B cell (primary cell): Measurements from ENCODE around the gene TIMM21. TPM values are rescaled to one million over a fixed set of nuclear protein-coding genes. Genes with fewer than 3 reads are reported as not detected.
A peak's percentile ranks its signal among the peaks of the same experiment; 100 is the strongest.

Experiments
- ATAC-seq: fragments of 200-7000 bp; cut with Tn5 transposase; one replicate; pipeline ENCODE4 v1.10.0; 2021; ENCODE audit warnings: low read depth, mild to moderate bottlenecking, moderate number of reproducible peaks, moderate library complexity
- CTCF ChIA-PET: fragments of 350-600 bp; sonication (Branson Sonifier 250); formaldehyde crosslinking; loops from one replicate; lab custom pipeline; 2021; ENCODE audit warnings: antibody characterized with exemption, inconsistent platforms; lab: Charles Lee
- POLR2A ChIA-PET: fragments of 350-600 bp; sonication (Branson Sonifier 250); formaldehyde crosslinking; loops from one replicate; lab custom pipeline; 2021; ENCODE audit warnings: antibody characterized with exemption; lab: Charles Lee
- DNase-seq: peaks from one replicate; pipeline ENCODE4 v3.0.0; 2013
- H2AFZ ChIP-seq: 2 replicates; pipeline ENCODE4 v1.6.1; 2012; ENCODE audit warnings: mild to moderate bottlenecking, low read depth, low read length; ENCODE audit not compliant: insufficient read depth, poor library complexity, severe bottlenecking
- H3K27ac ChIP-seq, 2 donors: 1 replicate in 1 of 2; 2 replicates in 1 of 2; pipeline ENCODE4 v1.5.1; 2012 to 2013; ENCODE audit warnings: low read length in 2 of 2, mild to moderate bottlenecking in 2 of 2, moderate library complexity in 1 of 2
- H3K27me3 ChIP-seq, 4 experiments: fragments of 200-600 bp in 1 of 4; sonication (generic) in 1 of 4; replicated peaks in 1 of 4; 1 replicate in 2 of 4; 2 replicates in 2 of 4; pipeline versions ENCODE4 v1.6.1 to v1.7.0; 2013 to 2016; ENCODE audit warnings: low read length in 3 of 4, mild to moderate bottlenecking in 2 of 4, mixed read lengths in 1 of 4, moderate library complexity in 1 of 4; ENCODE audit not compliant: insufficient read depth in 4 of 4, control insufficient read depth in 3 of 4; ENCODE audit errors: control extremely low read depth in 1 of 4
- H3K36me3 ChIP-seq, 2 experiments: replicated peaks in 1 of 2; 1 replicate in 1 of 2; 2 replicates in 1 of 2; pipeline versions ENCODE4 v1.6.1 to v1.7.1; 2013; ENCODE audit warnings: low read length in 1 of 2; ENCODE audit not compliant: insufficient read depth in 2 of 2, control insufficient read depth in 1 of 2; ENCODE audit errors: control extremely low read depth in 1 of 2, extremely low read depth in 1 of 2
- H3K4me1 ChIP-seq, 2 donors: fragments of 200-600 bp in 1 of 2; sonication (generic) in 1 of 2; 1 replicate in 1 of 2; 2 replicates in 1 of 2; pipeline versions ENCODE4 v1.5.1 to v1.6.1; 2013 to 2017; ENCODE audit warnings: low read length in 2 of 2; ENCODE audit not compliant: control insufficient read depth in 2 of 2, insufficient read depth in 2 of 2
- H3K4me2 ChIP-seq: replicated peaks from 2 replicates; pipeline ENCODE3; 2012; ENCODE audit warnings: mild to moderate bottlenecking, low read depth, low read length; ENCODE audit not compliant: poor library complexity, severe bottlenecking
- H3K4me3 ChIP-seq, 5 experiments: fragments of 200-600 bp in 1 of 5; sonication (generic) in 1 of 5; 1 replicate in 3 of 5; 2 replicates in 2 of 5; pipeline versions ENCODE4 v1.5.1 to v1.7.0; 2011 to 2016; ENCODE audit warnings: low read length in 4 of 5, mild to moderate bottlenecking in 4 of 5, low read depth in 2 of 5, control low read depth in 1 of 5, moderate library complexity in 1 of 5; ENCODE audit not compliant: insufficient read depth in 1 of 5; ENCODE audit errors: control extremely low read depth in 1 of 5, extremely low read depth in 1 of 5
- H3K79me2 ChIP-seq: fragments of 200-600 bp; sonication (generic); one replicate; pipeline ENCODE4 v1.6.0; 2016; ENCODE audit warnings: low read length; ENCODE audit not compliant: control insufficient read depth, insufficient read depth
- H3K9ac ChIP-seq: fragments of 200-600 bp; sonication (generic); 2 replicates; pipeline ENCODE4 v1.6.1; 2017; ENCODE audit warnings: mild to moderate bottlenecking, low read length, moderate library complexity
- H3K9me3 ChIP-seq, 3 donors: one replicate each; pipeline versions ENCODE4 v1.6.1 to v1.7.1; 2013; ENCODE audit warnings: low read length in 2 of 3; ENCODE audit not compliant: control insufficient read depth in 2 of 3, insufficient read depth in 1 of 3; ENCODE audit errors: control extremely low read depth in 1 of 3
- H4K20me1 ChIP-seq: 2 replicates; pipeline ENCODE4 v1.6.0; 2012; ENCODE audit warnings: mild to moderate bottlenecking, low read length; ENCODE audit not compliant: insufficient read depth, control insufficient read depth, poor library complexity, severe bottlenecking
- H3K27ac Mint-ChIP-seq: one replicate; pipeline ENCODE4 v1.8.0; 2021; ENCODE audit warnings: mixed read lengths
- H3K27me3 Mint-ChIP-seq: one replicate; pipeline ENCODE4 v1.8.0; 2021; ENCODE audit warnings: mixed read lengths
- H3K4me1 Mint-ChIP-seq: one replicate; pipeline ENCODE4 v1.8.0; 2021; ENCODE audit warnings: mixed read lengths
- H3K4me3 Mint-ChIP-seq: one replicate; pipeline ENCODE4 v1.8.0; 2021; ENCODE audit warnings: mixed read lengths
- H3K9me3 Mint-ChIP-seq: one replicate; pipeline ENCODE4 v1.8.0; 2022; ENCODE audit warnings: mixed read lengths; ENCODE audit not compliant: insufficient read depth
- CTCF ChIP-seq: fragments of 200-600 bp; IDR thresholded peaks from one replicate; pipeline ENCODE4 v1.8.0; 2022; ENCODE audit warnings: antibody characterized with exemption, mild to moderate bottlenecking
- EZH2 ChIP-seq: IDR thresholded peaks from 2 replicates; pipeline ENCODE4 v1.6.1; 2012; ENCODE audit warnings: borderline replicate concordance, low read depth, mild to moderate bottlenecking, moderate library complexity, low read length; ENCODE audit not compliant: insufficient read depth, poor library complexity, severe bottlenecking
- WGBS: methylation state at CpG from one replicate; pipeline ENCODE4 v1.1.5; 2013; ENCODE audit warnings: missing lambda C conversion rate; ENCODE audit not compliant: insufficient coverage; 5-methylcytosine and 5-hydroxymethylcytosine counted together
- intact Hi-C: fragments of 100-400 bp; cut with micrococcal nuclease; formaldehyde crosslinking; loops from one replicate; pipeline ENCODE4 v1.10.0; 2022
- polyA plus RNA-seq: library from polyadenylated mRNA; depleted of rRNA; stranded (reverse); fragments of >200 nt; gene quantifications from 2 replicates; pipeline ENCODE4 v1.2.3, GENCODE V29; 2012
- total RNA-seq, 2 donors: library from RNA; stranded (reverse); fragments of 120-200 nt in 1 of 2; gene quantifications; 1 replicate in 1 of 2; 2 replicates in 1 of 2; pipeline versions ENCODE4 v1.2.3 to v1.2.4, GENCODE V29; 2013 to 2022

TIMM21 gene
- total and polyA plus RNA-seq, 2 donors (not counting 1 experiment from before 2014, with no cell fraction given), result 22.9 to 25.0 TPM

GRCh38 chr18:74196220-74197119 lies 48.1 kb downstream of the TIMM21 start:
- no peaks in the 10 kb centered on the region for H4K20me1 ChIP-seq
- H2AFZ ChIP-seq, result peak overlapping the region; percentile 94
- CTCF ChIA-PET, result interaction anchor here (0.9 to 7.3 kb wide), 15 partner anchors 45 to 355 kb away, joined by 3 to 196 read pairs (median 6); partner anchors contain the start of gene CNDP2
- H3K27ac ChIP-seq, result peak overlapping the region in 1 of 2 donors; percentile 71
- peak; percentile 95 for TF ChIP-seq CTCF
- TF ChIP-seq EZH2, result no peak
- H3K9ac ChIP-seq, result peak overlapping the region; percentile 67
- Mint-ChIP-seq H3K4me1 (peaks cover 18% of the 10 kb centered on the region), H3K27ac (peak overlapping the region; percentile 84), H3K4me3 (peak overlapping the region; percentile 82), H3K9me3 (no peaks in the 10 kb centered on the region), H3K27me3 (peaks cover 17% of the 10 kb centered on the region)
- peaks cover 0 to 11% of the 10 kb centered on the region in 2 donors for H3K4me1 ChIP-seq
- peak; percentile 86 for DNase-seq
- no peaks in the 10 kb centered on the region for H3K9me3 ChIP-seq
- peak overlapping the region; percentile 9 to 79 (median 45) for H3K4me3 ChIP-seq
- no CpG with 5 or more reads among the region's 9 CpGs for WGBS
- peak overlapping the region; percentile 89 for H3K4me2 ChIP-seq
- POLR2A ChIA-PET, result interaction anchor here (0.7 kb wide), 1 partner anchor 22 kb away, joined by 7 read pairs; no protein-coding TSS in a partner anchor
- ATAC-seq, result peak; percentile 92
- no peaks in the 10 kb centered on the region for H3K36me3 ChIP-seq
- intact Hi-C loops, result loop anchor here (1.0 to 5.0 kb wide), 6 partner anchors 49 to 297 kb away; partner anchors contain the start of genes FBXO15 and TIMM21
- H3K27me3 ChIP-seq, result no peaks in the 10 kb centered on the region
- H3K79me2 ChIP-seq, result no peaks in the 10 kb centered on the region
